Aorta (tissue), 5 donors: ENCODE results near the gene THBS3. TPM values are rescaled to one million over a fixed set of nuclear protein-coding genes. Genes with fewer than 3 reads are reported as not detected.
"Not testable (repeated sequence)": the region's sequence is repeated elsewhere in the genome, so short reads cannot be mapped to it uniquely, and the experiment has no call there.

Experiments
- ATAC-seq: fragments of 200-7000 bp; cut with Tn5 transposase; one replicate; pipeline ENCODE4 v1.9.1; 2022; ENCODE audit warnings: moderate library complexity; ENCODE audit not compliant: low FRiP score
- DNase-seq, 2 donors: peaks; one replicate each; pipeline ENCODE4 v3.0.0-alpha.2; 2020
- H3K27ac ChIP-seq, 2 donors: one replicate each; pipeline ENCODE4 v1.5.1; 2013; ENCODE audit warnings: low read length in 2 of 2, mild to moderate bottlenecking in 2 of 2, moderate library complexity in 2 of 2, control low read depth in 1 of 2, inconsistent platforms in 1 of 2, low read depth in 1 of 2
- H3K27me3 ChIP-seq, 2 donors: one replicate each; pipeline ENCODE4 v1.6.1; 2013; ENCODE audit warnings: control low read depth in 1 of 2, low read length in 1 of 2, mild to moderate bottlenecking in 1 of 2, moderate library complexity in 1 of 2; ENCODE audit not compliant: insufficient read depth in 2 of 2, control insufficient read depth in 1 of 2
- H3K36me3 ChIP-seq, 2 donors: one replicate each; pipeline ENCODE4 v1.6.1; 2013; ENCODE audit warnings: control low read depth in 1 of 2, low read length in 1 of 2, mild to moderate bottlenecking in 1 of 2; ENCODE audit not compliant: insufficient read depth in 2 of 2, control insufficient read depth in 1 of 2
- H3K4me1 ChIP-seq, 2 donors: one replicate each; pipeline ENCODE4 v1.6.1; 2013; ENCODE audit warnings: low read length in 2 of 2, control low read depth in 1 of 2, mild to moderate bottlenecking in 1 of 2, moderate library complexity in 1 of 2; ENCODE audit not compliant: insufficient read depth in 2 of 2, control insufficient read depth in 1 of 2
- H3K4me3 ChIP-seq, 2 donors: one replicate each; pipeline ENCODE4 v1.5.1; 2013; ENCODE audit warnings: low read length in 2 of 2, control low read depth in 1 of 2, mild to moderate bottlenecking in 1 of 2
- H3K9me3 ChIP-seq: one replicate; pipeline ENCODE4 v1.6.1; 2013; ENCODE audit warnings: mild to moderate bottlenecking, low read length; ENCODE audit not compliant: control insufficient read depth
- WGBS, 2 donors: extraction: QIAGEN DNeasy Blood & Tissue Kit; methylation state at CpG; one replicate each; pipeline ENCODE4 v1.1.7; 2013; 5-methylcytosine and 5-hydroxymethylcytosine counted together
- intact Hi-C, 2 donors: fragments of 100-400 bp; cut with DNase I; formaldehyde crosslinking; loops; one replicate each; pipeline versions ENCODE4 v1.14.2 to v1.15.0; 2022
- polyA plus RNA-seq, 2 donors: library from polyadenylated mRNA; stranded (reverse); fragments of 200-250 nt; gene quantifications; one replicate each; pipeline ENCODE4 v1.2.3, GENCODE V29; 2013
- total RNA-seq, 2 donors: library from RNA; stranded (reverse); fragmentation: NEBNext Ultra II Directional; extraction: Animal tissue kit (Norgen Biotek cat#: 25700); gene quantifications; one replicate each; pipeline ENCODE4 v1.2.1, GENCODE V29; 2021
- donor health status: healthy with polysubstance abuse.
- donor health status: Bipolar disorder and iron deficiency.
- donor health status: DM: no; HTN: no; CAD: no.
- donor health status: DM: no; HTN: no; CAD: no.
- donor health status: DM: yes; HTN: yes; CAD: no.

THBS3 gene
- total and polyA plus RNA-seq, 4 donors, result 21.7 to 195 (median 78.4) TPM

- H3K4me1 ChIP-seq, H3K36me3 ChIP-seq, ATAC-seq, H3K4me3 ChIP-seq, H3K9me3 ChIP-seq, H3K27ac ChIP-seq, H3K27me3 ChIP-seq: not testable (repeated sequence)
- peak; percentile 45 to 67 for DNase-seq
- intact Hi-C loops, result loop anchor here (5.0 kb wide), 3 partner anchors 37 to 132 kb away; partner anchors contain the start of genes FDPS (in 1 of the 2) and RUSC1 (in 1 of the 2)
- 94 to 96% methylated on average over 22 to 25 of the region's 45 CpGs for WGBS, 2 donors
These were observed 17.8 kb downstream of the THBS3 start for GRCh38 chr1:155189926-155190325.

GRCh38 chr1:155188268-155188667 lies 19.4 kb downstream of the THBS3 start:
- Histone ChIP-seq H3K36me3 (no peaks in the 10 kb centered on the region), H3K4me3 (no peak overlapping the region), H3K4me1 (no peaks in the 10 kb centered on the region), H3K27ac (no peak overlapping the region), H3K9me3 (no peaks in the 10 kb centered on the region), H3K27me3 (no peaks in the 10 kb centered on the region)
- intact Hi-C loops, result no loop called here
- 85 to 87% methylated on average over 11 to 14 of the region's 14 CpGs for WGBS, 2 donors
- DNase-seq (peak; percentile 30 to 67), ATAC-seq (no peak)

GRCh38 chr1:155187456-155187891 lies 20.2 kb downstream of the THBS3 start:
- Histone ChIP-seq H3K27me3 (no peaks in the 10 kb centered on the region), H3K27ac (no peak overlapping the region), H3K4me3 (no peak overlapping the region), H3K9me3 (no peaks in the 10 kb centered on the region), H3K4me1 (no peaks in the 10 kb centered on the region), H3K36me3 (no peaks in the 10 kb centered on the region)
- intact Hi-C loops, result no loop called here
- peak; percentile 37 to 52 for DNase-seq
- ATAC-seq, result peak; percentile 12
- WGBS, 2 donors, result 73 to 76% methylated on average over 16 of the region's 16 CpGs

GRCh38 chr1:155186794-155187455 lies 20.8 kb downstream of the THBS3 start:
- peak; percentile 6 for ATAC-seq
- Histone ChIP-seq H3K36me3 (no peaks in the 10 kb centered on the region), H3K4me3 (no peak overlapping the region), H3K4me1 (no peaks in the 10 kb centered on the region), H3K9me3 (no peaks in the 10 kb centered on the region), H3K27me3 (no peaks in the 10 kb centered on the region), H3K27ac (no peak overlapping the region)
- intact Hi-C loops, result no loop called here
- peak; percentile 30 to 61 for DNase-seq
- WGBS, 2 donors, result 71 to 75% methylated on average over 14 of the region's 14 CpGs

GRCh38 chr1:155186067-155186793 lies 21.5 kb downstream of the THBS3 start:
- DNase-seq, result peak in 1 of 2 donors; percentile 32
- WGBS, 2 donors, result 72 to 78% methylated on average over 8 of the region's 8 CpGs
- no peak overlapping the region for H3K27ac ChIP-seq
- no peak overlapping the region for H3K4me3 ChIP-seq
- H3K9me3 ChIP-seq, result no peaks in the 10 kb centered on the region
- ATAC-seq, result no peak
- no peaks in the 10 kb centered on the region for H3K36me3 ChIP-seq
- intact Hi-C loops, result no loop called here
- H3K27me3 ChIP-seq, result no peaks in the 10 kb centered on the region
- H3K4me1 ChIP-seq, result no peaks in the 10 kb centered on the region

- intact Hi-C loops, result no loop called here
- Histone ChIP-seq H3K4me1 (no peaks in the 10 kb centered on the region), H3K27me3 (no peaks in the 10 kb centered on the region), H3K27ac (no peak overlapping the region), H3K36me3 (no peaks in the 10 kb centered on the region), H3K4me3 (no peak overlapping the region), H3K9me3 (no peaks in the 10 kb centered on the region)
- 74 to 85% methylated on average over 6 of the region's 6 CpGs for WGBS, 2 donors
- ATAC-seq, result no peak
- peak in 1 of 2 donors; percentile 60 for DNase-seq
These were observed 22.0 kb downstream of the THBS3 start for GRCh38 chr1:155185783-155186066.

- Histone ChIP-seq H3K4me3 (no peak overlapping the region), H3K4me1 (no peaks in the 10 kb centered on the region), H3K27ac (no peak overlapping the region), H3K27me3 (no peaks in the 10 kb centered on the region), H3K9me3 (no peaks in the 10 kb centered on the region), H3K36me3 (no peaks in the 10 kb centered on the region)
- intact Hi-C loops, result no loop called here
- DNase-seq (peak; percentile 77 to 81), ATAC-seq (peak; percentile 50)
- WGBS, 2 donors, result 62 to 65% methylated on average over 20 to 21 of the region's 21 CpGs
These were observed 22.6 kb downstream of the THBS3 start for GRCh38 chr1:155184835-155185782.

GRCh38 chr1:155184351-155184811 lies 23.3 kb downstream of the THBS3 start:
- no peak overlapping the region for H3K4me3 ChIP-seq
- DNase-seq (peak; percentile 44 to 66), ATAC-seq (no peak)
- no peaks in the 10 kb centered on the region for H3K36me3 ChIP-seq
- H3K27ac ChIP-seq, result no peak overlapping the region
- intact Hi-C loops, result no loop called here
- H3K27me3 ChIP-seq, result no peaks in the 10 kb centered on the region
- WGBS, 2 donors, result 80 to 88% methylated on average over 4 of the region's 4 CpGs
- no peaks in the 10 kb centered on the region for H3K4me1 ChIP-seq
- H3K9me3 ChIP-seq, result no peaks in the 10 kb centered on the region
